ELF-1 (cell line): Measurements from ENCODE around the gene SEC62.
A peak's percentile ranks its signal among the peaks of the same experiment; 100 is the strongest.

Experiments
- DNase-seq: peaks from one replicate; pipeline ENCODE4 v3.0.0-alpha.2; 2016; ENCODE audit warnings: low read depth, low spot score

SEC62 gene

GRCh38 chr3:169966428-169966950, at the start of gene SEC62:
SEC62 (plus strand) TSS chr3:169966807; CDS start chr3:169966823, 16 bp downstream.
- DNase-seq: peak; percentile 96

GRCh38 chr3:169923189-169923588, 43.4 kb upstream of the SEC62 start:
- DNase-seq: no peak

GRCh38 chr3:169923831-169924230, 42.8 kb upstream of the SEC62 start:
- DNase-seq: no peak

GRCh38 chr3:169929830-169930519, 36.6 kb upstream of the SEC62 start:
- DNase-seq: no peak

GRCh38 chr3:169930843-169931242, 35.8 kb upstream of the SEC62 start:
- DNase-seq: no peak

- DNase-seq: no peak
Measured at GRCh38 chr3:169931747-169932520, 34.7 kb upstream of the SEC62 start.

- no peak for DNase-seq
Measured at GRCh38 chr3:169939320-169939719, 27.3 kb upstream of the SEC62 start.

GRCh38 chr3:169939751-169940150, 26.9 kb upstream of the SEC62 start:
- DNase-seq: peak; percentile 11

GRCh38 chr3:169940470-169941181, 26.0 kb upstream of the SEC62 start:
- no peak for DNase-seq

- DNase-seq: no peak
Measured at GRCh38 chr3:169945313-169945712, 21.3 kb upstream of the SEC62 start.

- DNase-seq: no peak
Measured at GRCh38 chr3:169946336-169946735, 20.3 kb upstream of the SEC62 start.

- no peak for DNase-seq
Measured at GRCh38 chr3:169948559-169949448, 17.8 kb upstream of the SEC62 start.

- DNase-seq: no peak
Measured at GRCh38 chr3:169952045-169952444, 14.6 kb upstream of the SEC62 start.

GRCh38 chr3:169953462-169954141, 13.0 kb upstream of the SEC62 start:
- DNase-seq: no peak

GRCh38 chr3:169954142-169954756, 12.4 kb upstream of the SEC62 start:
- no peak for DNase-seq

- no peak for DNase-seq
Measured at GRCh38 chr3:169955406-169955805, 11.2 kb upstream of the SEC62 start.

GRCh38 chr3:169964176-169964575, 2.4 kb upstream of the SEC62 start:
- no peak for DNase-seq

GRCh38 chr3:169965562-169966427, 812 bp upstream of the SEC62 start:
- no peak for DNase-seq
